Astrocyte (in vitro differentiated cells and primary cell): ENCODE measurements around the gene C2CD4A. TPM values are rescaled to one million over a fixed set of nuclear protein-coding genes. Genes with fewer than 3 reads are reported as not detected.

Experiments used
- DNase-seq: peaks from one replicate; pipeline ENCODE4 v3.0.0-alpha.2; 2010; ENCODE audit warnings: low read depth
- FAIRE-seq: peaks from 2 replicates; lab custom pipeline; 2011; peaks lifted over from hg19 to GRCh38; lab: Jason Lieb, UNC
- H2AFZ ChIP-seq: 2 replicates; pipeline ENCODE4 v1.6.0; 2012; ENCODE audit warnings: low read depth, low read length, inconsistent platforms
- H3K27ac ChIP-seq: 2 replicates; pipeline ENCODE4 v1.5.1; 2011; ENCODE audit warnings: low read depth, low read length, inconsistent platforms
- H3K27me3 ChIP-seq: 2 replicates; pipeline ENCODE4 v1.6.0; 2011; ENCODE audit warnings: low read length, inconsistent platforms; ENCODE audit not compliant: insufficient read depth
- H3K36me3 ChIP-seq: 2 replicates; pipeline ENCODE4 v1.5.1; 2011; ENCODE audit warnings: low read length, inconsistent platforms; ENCODE audit not compliant: insufficient read depth
- H3K4me1 ChIP-seq: 2 replicates; pipeline ENCODE4 v1.5.1; 2011; ENCODE audit warnings: low read length, inconsistent platforms; ENCODE audit not compliant: insufficient read depth
- H3K4me2 ChIP-seq: 2 replicates; pipeline ENCODE4 v1.6.0; 2012; ENCODE audit warnings: low read length, inconsistent platforms
- H3K4me3 ChIP-seq: 2 replicates; pipeline ENCODE4 v1.5.1; 2011; ENCODE audit warnings: low read depth, mild to moderate bottlenecking, low read length, inconsistent platforms; ENCODE audit not compliant: insufficient read depth
- H3K79me2 ChIP-seq: 2 replicates; pipeline ENCODE4 v1.6.0; 2012; ENCODE audit warnings: mild to moderate bottlenecking, low read length, inconsistent platforms; ENCODE audit not compliant: insufficient read depth
- H3K9ac ChIP-seq: 2 replicates; pipeline ENCODE4 v1.6.0; 2012; ENCODE audit warnings: mild to moderate bottlenecking, low read length, inconsistent platforms
- H3K9me3 ChIP-seq: 2 replicates; pipeline ENCODE4 v1.5.1; 2012; ENCODE audit warnings: low read depth, mild to moderate bottlenecking, low read length, inconsistent platforms; ENCODE audit not compliant: insufficient read depth
- H4K20me1 ChIP-seq: 2 replicates; pipeline ENCODE4 v1.6.0; 2012; ENCODE audit warnings: low read length, inconsistent platforms; ENCODE audit not compliant: insufficient read depth
- H3K27ac Mint-ChIP-seq: one replicate; pipeline ENCODE4 v1.8.0; 2021; ENCODE audit warnings: mild to moderate bottlenecking, mixed read lengths; ENCODE audit not compliant: unreplicated experiment
- H3K27me3 Mint-ChIP-seq: one replicate; pipeline ENCODE4 v1.8.0; 2021; ENCODE audit warnings: low read depth, mixed read lengths; ENCODE audit not compliant: unreplicated experiment
- H3K36me3 Mint-ChIP-seq: one replicate; pipeline ENCODE4 v1.8.0; 2021; ENCODE audit warnings: low read depth, mixed read lengths; ENCODE audit not compliant: unreplicated experiment
- H3K4me1 Mint-ChIP-seq: one replicate; pipeline ENCODE4 v1.8.0; 2021; ENCODE audit warnings: low read depth, mixed read lengths; ENCODE audit not compliant: unreplicated experiment
- H3K4me3 Mint-ChIP-seq: one replicate; pipeline ENCODE4 v1.8.0; 2021; ENCODE audit warnings: mild to moderate bottlenecking, moderate library complexity, mixed read lengths; ENCODE audit not compliant: unreplicated experiment
- H3K9me3 Mint-ChIP-seq: one replicate; pipeline ENCODE4 v1.8.0; 2021; ENCODE audit warnings: mild to moderate bottlenecking, mixed read lengths; ENCODE audit not compliant: unreplicated experiment
- CTCF ChIP-seq: IDR thresholded peaks from 2 replicates; pipeline ENCODE4 v1.5.1; 2011; ENCODE audit warnings: low read depth, mild to moderate bottlenecking, inconsistent platforms, low read length, moderate library complexity; ENCODE audit not compliant: insufficient read depth
- EZH2 ChIP-seq: IDR thresholded peaks from 2 replicates; pipeline ENCODE4 v1.6.1; 2012; ENCODE audit warnings: mild to moderate bottlenecking, low read length, inconsistent platforms; ENCODE audit not compliant: insufficient read depth
- total RNA-seq: library from RNA; stranded (reverse); gene quantifications from 2 replicates; pipeline ENCODE4 v1.2.1, GENCODE V29; 2021

C2CD4A gene
- total RNA-seq, 1 donor from 2014 or later = not detected

GRCh38 chr15:62090988-62091387 lies 24.2 kb downstream of the C2CD4A start:
- H3K79me2 ChIP-seq = no peaks in the 10 kb centered on the region
- H3K4me3 Mint-ChIP-seq = no peak overlapping the region
- H3K4me1 ChIP-seq = no peaks in the 10 kb centered on the region
- H3K27ac Mint-ChIP-seq = no peak overlapping the region
- no peak for DNase-seq
- H4K20me1 ChIP-seq = no peaks in the 10 kb centered on the region
- no peaks in the 10 kb centered on the region for H3K27me3 ChIP-seq
- H3K27me3 Mint-ChIP-seq = no peaks in the 10 kb centered on the region
- no peaks in the 10 kb centered on the region for H3K36me3 Mint-ChIP-seq
- no peaks in the 10 kb centered on the region for H3K9me3 ChIP-seq
- no peaks in the 10 kb centered on the region for H3K9me3 Mint-ChIP-seq
- no peaks in the 10 kb centered on the region for H3K36me3 ChIP-seq
- H3K9ac ChIP-seq = no peak overlapping the region
- H3K4me1 Mint-ChIP-seq = peaks cover 7% of the 10 kb centered on the region
- FAIRE-seq = no peak
- H2AFZ ChIP-seq = no peak overlapping the region
- H3K4me3 ChIP-seq = no peak overlapping the region
- no peak for TF ChIP-seq EZH2
- TF ChIP-seq CTCF = no peak
- H3K4me2 ChIP-seq = no peak overlapping the region
- no peak overlapping the region for H3K27ac ChIP-seq

GRCh38 chr15:62093809-62094208 lies 27.0 kb downstream of the C2CD4A start:
- H3K27ac Mint-ChIP-seq = no peak overlapping the region
- Histone ChIP-seq H3K27ac (no peak overlapping the region), H3K79me2 (no peaks in the 10 kb centered on the region), H3K4me1 (no peaks in the 10 kb centered on the region), H2AFZ (no peak overlapping the region), H3K36me3 (no peaks in the 10 kb centered on the region), H4K20me1 (no peaks in the 10 kb centered on the region), H3K4me3 (no peak overlapping the region), H3K27me3 (no peaks in the 10 kb centered on the region), H3K9me3 (no peaks in the 10 kb centered on the region), H3K4me2 (no peak overlapping the region), H3K9ac (no peak overlapping the region)
- H3K4me3 Mint-ChIP-seq = no peak overlapping the region
- H3K4me1 Mint-ChIP-seq = no peaks in the 10 kb centered on the region
- no peaks in the 10 kb centered on the region for H3K9me3 Mint-ChIP-seq
- FAIRE-seq (no peak), DNase-seq (no peak)
- TF ChIP-seq CTCF (no peak), EZH2 (no peak)
- H3K36me3 Mint-ChIP-seq = no peaks in the 10 kb centered on the region
- peaks cover 2% of the 10 kb centered on the region for H3K27me3 Mint-ChIP-seq

- no peaks in the 10 kb centered on the region for H3K79me2 ChIP-seq
- TF ChIP-seq CTCF = no peak
- TF ChIP-seq EZH2 = no peak
- H3K36me3 ChIP-seq = no peaks in the 10 kb centered on the region
- H2AFZ ChIP-seq = no peak overlapping the region
- H3K27me3 ChIP-seq = no peaks in the 10 kb centered on the region
- no peaks in the 10 kb centered on the region for H4K20me1 ChIP-seq
- H3K4me3 ChIP-seq = no peak overlapping the region
- no peak overlapping the region for H3K27ac ChIP-seq
- Mint-ChIP-seq H3K4me3 (no peak overlapping the region), H3K4me1 (no peaks in the 10 kb centered on the region), H3K27me3 (peaks cover 2% of the 10 kb centered on the region), H3K9me3 (no peaks in the 10 kb centered on the region), H3K27ac (no peak overlapping the region), H3K36me3 (no peaks in the 10 kb centered on the region)
- no peaks in the 10 kb centered on the region for H3K9me3 ChIP-seq
- no peak for FAIRE-seq
- no peaks in the 10 kb centered on the region for H3K4me1 ChIP-seq
- no peak for DNase-seq
- no peak overlapping the region for H3K4me2 ChIP-seq
- no peak overlapping the region for H3K9ac ChIP-seq
Observed at GRCh38 chr15:62094388-62094787, 27.6 kb downstream of the C2CD4A start.
